Ovary (tissue), 9 donors: ENCODE data around the gene NEIL3. TPM values are rescaled to one million over a fixed set of nuclear protein-coding genes. Genes with fewer than 3 reads are reported as not detected.

Source experiments
- DNase-seq, 5 donors: peaks; one replicate each; pipeline ENCODE4 v3.0.0-alpha.2; 2019 to 2020
- H3K27ac ChIP-seq, 2 donors: fragments of 200-600 bp; one replicate each; pipeline versions ENCODE4 v1.5.1 to v1.8.0; 2019 to 2022
- H3K27me3 ChIP-seq: fragments of 200-600 bp; one replicate; pipeline ENCODE4 v1.8.0; 2022
- H3K36me3 ChIP-seq: fragments of 200-600 bp; sonication (generic); one replicate; pipeline ENCODE4 v1.5.1; 2019
- H3K4me1 ChIP-seq: one replicate; pipeline ENCODE4 v1.8.1; 2013; ENCODE audit warnings: mild to moderate bottlenecking, moderate library complexity; ENCODE audit not compliant: insufficient read depth
- H3K4me3 ChIP-seq: fragments of 200-600 bp; sonication (generic); one replicate; pipeline ENCODE4 v1.5.1; 2017
- H3K9me3 ChIP-seq, 2 donors: fragments of 200-600 bp in 1 of 2; sonication (generic) in 1 of 2; one replicate each; pipeline versions ENCODE4 v1.5.1 to v1.8.1; 2013 to 2019; ENCODE audit warnings: mild to moderate bottlenecking in 1 of 2, moderate library complexity in 1 of 2
- EP300 ChIP-seq: sonication (generic); formaldehyde crosslinking; IDR thresholded peaks from one replicate; pipeline ENCODE4 v1.6.1; 2017; ENCODE audit warnings: antibody characterized with exemption
- POLR2A ChIP-seq: fragments of 450-650 bp; IDR thresholded peaks from one replicate; pipeline ENCODE4 v1.6.1; 2017; ENCODE audit warnings: antibody characterized with exemption, mild to moderate bottlenecking, moderate library complexity
- WGBS, 3 donors: extraction: QIAGEN DNeasy Blood & Tissue Kit in 1 of 3; methylation state at CpG; one replicate each; pipeline versions ENCODE4 v1.1.5 to v1.1.7; 2013 to 2017; 5-methylcytosine and 5-hydroxymethylcytosine counted together
- intact Hi-C, 4 donors: fragments of 100-400 bp; cut with DNase I; formaldehyde crosslinking; loops; one replicate each; pipeline versions ENCODE4 v1.11.0 to v1.15.1; 2022 to 2023
- polyA plus RNA-seq, 2 donors: library from polyadenylated mRNA; stranded (reverse); fragments of 200-250 nt in 1 of 2; fragments of 350-450 nt in 1 of 2; fragmentation: Illumina TruSeq in 1 of 2; extraction: RNeasy Lipid Tissue Mini Kit (QIAGEN cat#74804) in 1 of 2; gene quantifications; one replicate each; pipeline ENCODE4 v1.2.3, GENCODE V29; 2013 to 2014
- total RNA-seq, 7 donors: library from RNA; depleted of rRNA in 2 of 7; stranded (reverse); fragments of >200 nt in 2 of 7; fragmentation: NEBNext Ultra II Directional in 3 of 7; extraction: Animal tissue kit (Norgen Biotek cat#: 25700) in 3 of 7; gene quantifications; one replicate each; pipeline versions ENCODE4 v1.1.0 to v1.2.4, GENCODE V29; 2016 to 2023
- TF ChIP-seq, protein P1 (sequence below), 3 donors: fragments of 450-650 bp in 2 of 3; fragments of 200-600 bp in 1 of 3; IDR thresholded peaks; one replicate each; pipeline versions ENCODE4 v1.5.1 to v1.8.0; 2016 to 2022; ENCODE audit warnings: antibody characterized with exemption in 3 of 3, mild to moderate bottlenecking in 1 of 3
- donor health status: DM: no; HTN: no; CAD: no; lungs with moderate emphysema.
- donor health status: DM: no; HTN: no; CAD: no.
- donor health status: Bipolar disorder and iron deficiency.
- donor health status: DM: yes; HTN: yes; CAD: no.
- donor health status: DM: no; HTN: no; CAD: no.
- donor health status: DM: yes; HTN: yes; CAD: no.

Gene NEIL3
- total and polyA plus RNA-seq, 9 donors = 0.10 to 0.52 (median 0.24) TPM; not detected in 3

DNA sequence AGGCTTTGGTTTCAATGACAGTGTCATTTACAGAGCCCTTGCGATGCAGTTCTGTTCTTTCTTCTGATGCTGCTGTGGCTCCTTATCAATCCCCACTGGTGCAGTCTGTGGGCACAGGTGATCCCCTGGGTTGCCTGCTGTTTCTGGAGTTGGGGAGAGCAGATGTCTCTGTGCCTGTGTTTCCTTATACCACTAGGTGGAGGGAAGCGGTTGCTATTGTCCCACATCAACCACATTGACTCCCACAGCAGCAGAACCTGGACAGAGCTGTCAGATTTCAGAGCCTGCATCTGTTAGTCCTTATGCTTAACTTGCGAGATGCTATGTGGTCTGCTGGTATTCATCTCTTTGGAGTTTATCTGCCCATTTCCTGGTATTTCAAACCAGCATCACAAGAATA is 57.7 kb downstream of the NEIL3 start:
- TF ChIP-seq POLR2A (no peak), EP300 (no peak)
- TF ChIP-seq, protein P1, sequence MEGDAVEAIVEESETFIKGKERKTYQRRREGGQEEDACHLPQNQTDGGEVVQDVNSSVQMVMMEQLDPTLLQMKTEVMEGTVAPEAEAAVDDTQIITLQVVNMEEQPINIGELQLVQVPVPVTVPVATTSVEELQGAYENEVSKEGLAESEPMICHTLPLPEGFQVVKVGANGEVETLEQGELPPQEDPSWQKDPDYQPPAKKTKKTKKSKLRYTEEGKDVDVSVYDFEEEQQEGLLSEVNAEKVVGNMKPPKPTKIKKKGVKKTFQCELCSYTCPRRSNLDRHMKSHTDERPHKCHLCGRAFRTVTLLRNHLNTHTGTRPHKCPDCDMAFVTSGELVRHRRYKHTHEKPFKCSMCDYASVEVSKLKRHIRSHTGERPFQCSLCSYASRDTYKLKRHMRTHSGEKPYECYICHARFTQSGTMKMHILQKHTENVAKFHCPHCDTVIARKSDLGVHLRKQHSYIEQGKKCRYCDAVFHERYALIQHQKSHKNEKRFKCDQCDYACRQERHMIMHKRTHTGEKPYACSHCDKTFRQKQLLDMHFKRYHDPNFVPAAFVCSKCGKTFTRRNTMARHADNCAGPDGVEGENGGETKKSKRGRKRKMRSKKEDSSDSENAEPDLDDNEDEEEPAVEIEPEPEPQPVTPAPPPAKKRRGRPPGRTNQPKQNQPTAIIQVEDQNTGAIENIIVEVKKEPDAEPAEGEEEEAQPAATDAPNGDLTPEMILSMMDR (IDR thresholded peaks at IDR 0.05) = no peak
- Histone ChIP-seq H3K4me3 (no peak overlapping the region), H3K9me3 (no peaks in the 10 kb centered on the region), H3K27ac (no peak overlapping the region), H3K4me1 (no peaks in the 10 kb centered on the region), H3K36me3 (no peaks in the 10 kb centered on the region), H3K27me3 (no peaks in the 10 kb centered on the region)
- no peak for DNase-seq
- 89 to 94% (median 93%) methylated on average over 3 of the region's 3 CpGs for WGBS, 3 donors
- intact Hi-C loops = no loop called here

DNA sequence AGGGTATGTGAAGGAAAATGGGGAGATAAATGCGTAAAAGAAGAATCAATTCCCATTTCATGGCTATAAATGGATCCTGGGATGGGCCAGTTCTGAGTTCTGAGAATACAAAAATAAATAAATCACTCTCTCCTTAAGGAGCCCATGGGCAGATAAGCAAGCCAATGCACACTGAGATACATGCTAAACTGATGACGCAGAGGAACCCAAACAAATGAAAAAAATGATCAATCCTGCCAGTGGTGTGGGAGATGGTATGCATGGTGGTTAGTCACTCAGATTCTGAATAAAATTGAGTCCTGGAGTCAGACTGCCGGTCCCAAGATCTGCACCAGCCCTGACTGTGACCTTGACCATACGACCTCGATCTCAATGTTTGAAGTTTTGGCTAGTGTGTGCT is 59.7 kb downstream of the NEIL3 start:
- intact Hi-C loops = no loop called here

DNA sequence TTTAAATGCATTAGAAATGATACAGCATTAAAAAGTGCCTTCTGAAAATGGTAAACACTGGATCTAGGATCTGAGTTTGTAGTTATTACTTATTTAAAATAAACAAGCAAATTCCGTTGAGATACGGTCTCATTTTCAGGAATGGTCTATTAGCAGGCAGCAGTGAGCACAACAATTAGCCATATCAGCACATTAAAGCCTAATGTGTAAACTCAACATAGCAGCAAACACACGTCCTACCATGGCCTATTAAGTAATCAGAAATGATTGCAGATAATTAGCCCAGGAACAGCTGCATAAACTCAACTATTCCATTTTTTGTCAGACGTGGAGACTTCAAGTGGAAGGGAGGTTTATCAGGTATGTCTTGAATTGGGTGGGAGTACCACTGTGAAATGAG is 61.8 kb downstream of the NEIL3 start:
- intact Hi-C loops = no loop called here
- Histone ChIP-seq H3K27me3 (no peaks in the 10 kb centered on the region), H3K9me3 (no peaks in the 10 kb centered on the region), H3K27ac (no peak overlapping the region), H3K4me3 (no peak overlapping the region), H3K36me3 (no peaks in the 10 kb centered on the region), H3K4me1 (no peaks in the 10 kb centered on the region)
- 15 to 27% (median 22%) methylated on average over 4 of the region's 4 CpGs for WGBS, 3 donors
- TF ChIP-seq POLR2A (no peak), EP300 (no peak)
- TF ChIP-seq, protein P1 (IDR thresholded peaks at IDR 0.05) = no peak
- no peak for DNase-seq

More for the DNA sequence above, 59.7 kb downstream of the NEIL3 start:
- Histone ChIP-seq H3K4me1 (no peaks in the 10 kb centered on the region), H3K4me3 (no peak overlapping the region), H3K27ac (no peak overlapping the region), H3K27me3 (no peaks in the 10 kb centered on the region), H3K36me3 (no peaks in the 10 kb centered on the region), H3K9me3 (no peaks in the 10 kb centered on the region)
- no peak for DNase-seq
- 83 to 89% (median 85%) methylated on average over 5 of the region's 5 CpGs for WGBS, 3 donors
- no peak for TF ChIP-seq EP300
- TF ChIP-seq, protein P1 (IDR thresholded peaks at IDR 0.05) = no peak
- TF ChIP-seq POLR2A = no peak

DNA sequence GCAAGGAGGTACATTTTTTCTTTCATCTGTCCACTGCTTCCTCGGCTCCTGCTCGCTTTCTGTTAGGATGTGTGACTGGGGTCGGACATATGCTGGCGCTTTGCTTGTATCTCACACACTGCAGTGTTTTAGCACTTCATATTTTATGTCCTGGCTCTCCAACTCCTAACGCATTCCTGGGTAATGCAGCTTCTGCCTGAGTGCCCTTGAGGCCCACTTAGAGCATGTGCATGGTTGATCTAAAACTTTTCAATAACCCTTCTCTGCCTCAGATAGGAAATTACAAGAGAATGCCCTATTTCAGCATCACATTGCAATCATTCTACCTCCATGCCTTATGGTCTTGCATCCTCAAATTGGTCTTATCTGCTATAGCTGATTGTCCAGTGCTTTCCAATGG is 65.3 kb downstream of the NEIL3 start:
- DNase-seq = no peak
- Histone ChIP-seq H3K4me1 (no peaks in the 10 kb centered on the region), H3K36me3 (no peaks in the 10 kb centered on the region), H3K4me3 (no peak overlapping the region), H3K27me3 (no peaks in the 10 kb centered on the region), H3K27ac (no peak overlapping the region), H3K9me3 (no peaks in the 10 kb centered on the region)
- TF ChIP-seq EP300 (no peak), POLR2A (no peak)
- TF ChIP-seq, protein P1 (IDR thresholded peaks at IDR 0.05) = no peak
- 59 to 79% (median 77%) methylated on average over 5 of the region's 5 CpGs for WGBS, 3 donors
- intact Hi-C loops = no loop called here

DNA sequence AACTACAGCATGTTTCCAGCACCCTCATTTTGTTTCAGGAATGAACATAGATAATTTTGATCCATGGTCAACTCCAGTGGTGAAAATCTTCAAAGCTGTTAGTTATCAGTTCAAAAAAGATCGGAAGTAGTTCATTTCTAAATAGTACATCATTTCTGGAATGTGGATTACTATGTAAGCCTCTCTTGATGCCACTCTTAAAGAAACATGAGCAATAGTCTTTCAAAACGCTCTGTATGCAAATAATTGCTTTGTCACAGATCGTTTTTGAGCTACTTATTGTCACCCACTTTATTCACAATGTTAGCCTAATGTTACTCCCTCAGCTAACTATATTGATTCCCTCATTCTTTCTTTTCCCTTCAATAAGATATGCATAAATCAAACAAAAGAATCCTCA is 65.7 kb downstream of the NEIL3 start:
- intact Hi-C loops = no loop called here
- no peaks in the 10 kb centered on the region for H3K27me3 ChIP-seq
- TF ChIP-seq POLR2A (no peak), EP300 (no peak)
- TF ChIP-seq, protein P1 (IDR thresholded peaks at IDR 0.05) = no peak
- 41 to 46% (median 45%) methylated on average over 3 of the region's 3 CpGs for WGBS, 3 donors
- H3K4me3 ChIP-seq = no peak overlapping the region
- H3K27ac ChIP-seq = no peak overlapping the region
- H3K9me3 ChIP-seq = no peaks in the 10 kb centered on the region
- no peaks in the 10 kb centered on the region for H3K4me1 ChIP-seq
- H3K36me3 ChIP-seq = no peaks in the 10 kb centered on the region
- DNase-seq = no peak
